Measurements from ENCODE around the gene HOXD11. TPM values are rescaled to one million over a fixed set of nuclear protein-coding genes. Genes with fewer than 3 reads are reported as not detected.

HOXD11 gene
- total RNA-seq, result not detected
- not detected for polyA plus RNA-seq
- long read RNA-seq, donor 1, result 0 reads
- long read RNA-seq, donor 2, result 0 reads
- long read RNA-seq, donor 3, result 0 reads
- long read RNA-seq, donor 4, result 0 reads

GRCh38 chr2:176106581-176107539 lies at the start of gene HOXD11:
TSS of gene HOXD11 (plus strand) at chr2:176107280. CDS start at chr2:176107356, 76 bp downstream.
- intact Hi-C loops (cut with DNase I), result no loop called here
- Histone ChIP-seq H3K27ac (ENCODE audit: low read length) (no peak within 1 kb of the TSS), H3K27me3 (ENCODE audit: control insufficient read depth, insufficient read depth) (peaks cover 7% of the 10 kb centered on the region), H3K4me3 (ENCODE audit: low read length) (peak within 1 kb of the TSS; percentile 21), H3K9me3 (ENCODE audit: control insufficient read depth, low read length) (no peaks in the 10 kb centered on the region), H3K4me1 (ENCODE audit: control insufficient read depth, insufficient read depth, low read length) (no peaks in the 10 kb centered on the region)
- 2% methylated on average over 85 of the region's 85 CpGs for WGBS
- DNase-seq, result no peak
- ATAC-seq, result no peak

- Histone ChIP-seq H3K27me3 (ENCODE audit: control insufficient read depth, insufficient read depth) (no peaks in the 10 kb centered on the region), H3K9me3 (ENCODE audit: control insufficient read depth, low read length) (no peaks in the 10 kb centered on the region), H3K4me3 (ENCODE audit: low read length) (no peak overlapping the region), H3K27ac (ENCODE audit: low read length) (no peak overlapping the region), H3K4me1 (ENCODE audit: control insufficient read depth, insufficient read depth, low read length) (peaks cover 2% of the 10 kb centered on the region)
- no peak for ATAC-seq
- no peak for DNase-seq
- intact Hi-C loops (cut with DNase I), result no loop called here
- WGBS, result 59% methylated on average over 2 of the region's 2 CpGs
These were observed 43.1 kb upstream of the HOXD11 start for GRCh38 chr2:176063958-176064357.

- peak overlapping the region; percentile 43 for H3K4me3 ChIP-seq (ENCODE audit: low read length)
- DNase-seq, result no peak
- H3K9me3 ChIP-seq (ENCODE audit: control insufficient read depth, low read length), result no peaks in the 10 kb centered on the region
- ATAC-seq, result no peak
- H3K4me1 ChIP-seq (ENCODE audit: control insufficient read depth, insufficient read depth, low read length), result peaks cover 2% of the 10 kb centered on the region
- no peaks in the 10 kb centered on the region for H3K27me3 ChIP-seq (ENCODE audit: control insufficient read depth, insufficient read depth)
- intact Hi-C loops (cut with DNase I), result no loop called here
- no peak overlapping the region for H3K27ac ChIP-seq (ENCODE audit: low read length)
- WGBS, result 17% methylated on average over 56 of the region's 56 CpGs
These were observed 40.2 kb upstream of the HOXD11 start for GRCh38 chr2:176066645-176067588.

GRCh38 chr2:176067589-176068418 lies 39.3 kb upstream of the HOXD11 start:
- peak overlapping the region; percentile 43 for H3K4me3 ChIP-seq (ENCODE audit: low read length)
- H3K27me3 ChIP-seq (ENCODE audit: control insufficient read depth, insufficient read depth), result no peaks in the 10 kb centered on the region
- DNase-seq, result no peak
- no peak overlapping the region for H3K27ac ChIP-seq (ENCODE audit: low read length)
- ATAC-seq, result peak in 1 of 2 donors; percentile 26
- H3K4me1 ChIP-seq (ENCODE audit: control insufficient read depth, insufficient read depth, low read length), result peaks cover 2% of the 10 kb centered on the region
- WGBS, result 11% methylated on average over 38 of the region's 38 CpGs
- intact Hi-C loops (cut with DNase I), result no loop called here
- no peaks in the 10 kb centered on the region for H3K9me3 ChIP-seq (ENCODE audit: control insufficient read depth, low read length)

- intact Hi-C loops (cut with DNase I), result no loop called here
- ATAC-seq (no peak), DNase-seq (no peak)
- Histone ChIP-seq H3K27ac (ENCODE audit: low read length) (no peak overlapping the region), H3K9me3 (ENCODE audit: control insufficient read depth, low read length) (no peaks in the 10 kb centered on the region), H3K4me1 (ENCODE audit: control insufficient read depth, insufficient read depth, low read length) (peaks cover 2% of the 10 kb centered on the region), H3K4me3 (ENCODE audit: low read length) (peak overlapping the region; percentile 43), H3K27me3 (ENCODE audit: control insufficient read depth, insufficient read depth) (no peaks in the 10 kb centered on the region)
- 5% methylated on average over 30 of the region's 30 CpGs for WGBS
These were observed 38.7 kb upstream of the HOXD11 start for GRCh38 chr2:176068419-176068832.

- peaks cover 2% of the 10 kb centered on the region for H3K4me1 ChIP-seq (ENCODE audit: control insufficient read depth, insufficient read depth, low read length)
- no peak overlapping the region for H3K27ac ChIP-seq (ENCODE audit: low read length)
- no peak overlapping the region for H3K4me3 ChIP-seq (ENCODE audit: low read length)
- DNase-seq (no peak), ATAC-seq (no peak)
- intact Hi-C loops (cut with DNase I), result no loop called here
- WGBS, result 11% methylated on average over 58 of the region's 58 CpGs
- no peaks in the 10 kb centered on the region for H3K9me3 ChIP-seq (ENCODE audit: control insufficient read depth, low read length)
- H3K27me3 ChIP-seq (ENCODE audit: control insufficient read depth, insufficient read depth), result peaks cover 4% of the 10 kb centered on the region
These were observed 35.5 kb upstream of the HOXD11 start for GRCh38 chr2:176071330-176072291.

- Histone ChIP-seq H3K27ac (ENCODE audit: low read length) (no peak overlapping the region), H3K4me1 (ENCODE audit: control insufficient read depth, insufficient read depth, low read length) (peaks cover 2% of the 10 kb centered on the region), H3K27me3 (ENCODE audit: control insufficient read depth, insufficient read depth) (peaks cover 9% of the 10 kb centered on the region), H3K4me3 (ENCODE audit: low read length) (no peak overlapping the region), H3K9me3 (ENCODE audit: control insufficient read depth, low read length) (no peaks in the 10 kb centered on the region)
- DNase-seq (no peak), ATAC-seq (no peak)
- intact Hi-C loops (cut with DNase I), result no loop called here
- WGBS, result 34% methylated on average over 5 of the region's 5 CpGs
These were observed 34.8 kb upstream of the HOXD11 start for GRCh38 chr2:176072292-176072669.

GRCh38 chr2:176072951-176073904 lies 33.9 kb upstream of the HOXD11 start:
- intact Hi-C loops (cut with DNase I), result no loop called here
- no peak overlapping the region for H3K4me3 ChIP-seq (ENCODE audit: low read length)
- no peak overlapping the region for H3K27ac ChIP-seq (ENCODE audit: low read length)
- WGBS, result 5% methylated on average over 29 of the region's 29 CpGs
- DNase-seq (no peak), ATAC-seq (no peak)
- H3K9me3 ChIP-seq (ENCODE audit: control insufficient read depth, low read length), result no peaks in the 10 kb centered on the region
- H3K4me1 ChIP-seq (ENCODE audit: control insufficient read depth, insufficient read depth, low read length), result no peaks in the 10 kb centered on the region
- peaks cover 9% of the 10 kb centered on the region for H3K27me3 ChIP-seq (ENCODE audit: control insufficient read depth, insufficient read depth)

GRCh38 chr2:176074919-176075425 lies 32.1 kb upstream of the HOXD11 start:
- ATAC-seq (no peak), DNase-seq (no peak)
- Histone ChIP-seq H3K27ac (ENCODE audit: low read length) (no peak overlapping the region), H3K9me3 (ENCODE audit: control insufficient read depth, low read length) (no peaks in the 10 kb centered on the region), H3K27me3 (ENCODE audit: control insufficient read depth, insufficient read depth) (peaks cover 9% of the 10 kb centered on the region), H3K4me3 (ENCODE audit: low read length) (no peak overlapping the region), H3K4me1 (ENCODE audit: control insufficient read depth, insufficient read depth, low read length) (peaks cover 2% of the 10 kb centered on the region)
- 26% methylated on average over 7 of the region's 7 CpGs for WGBS
- intact Hi-C loops (cut with DNase I), result no loop called here
